Fibroblast of the aortic adventitia (primary cell): Measurements from ENCODE around the gene S1PR4. TPM values are rescaled to one million over a fixed set of nuclear protein-coding genes. Genes with fewer than 3 reads are reported as not detected.

Experiments used
- DNase-seq: peaks from one replicate; pipeline ENCODE4 v3.0.0-alpha.2; 2010; ENCODE audit warnings: low read depth
- H3K4me3 ChIP-seq: 2 replicates; pipeline ENCODE4 v1.5.1; 2011; ENCODE audit warnings: low read depth, mild to moderate bottlenecking, control low read depth, low read length, moderate library complexity
- total RNA-seq: library from RNA; depleted of rRNA; stranded (reverse); fragments of >200 nt; gene quantifications from 2 replicates; pipeline ENCODE4 v1.2.3, GENCODE V29; 2012; ENCODE audit warnings: low replicate concordance
- TF ChIP-seq, protein P1 (sequence below): IDR thresholded peaks from 2 replicates; pipeline ENCODE4 v1.5.1; 2011; ENCODE audit warnings: mild to moderate bottlenecking, low read length, control low read depth, inconsistent platforms; ENCODE audit not compliant: insufficient read depth

S1PR4 gene
- not detected in 2 replicates for total RNA-seq

DNA sequence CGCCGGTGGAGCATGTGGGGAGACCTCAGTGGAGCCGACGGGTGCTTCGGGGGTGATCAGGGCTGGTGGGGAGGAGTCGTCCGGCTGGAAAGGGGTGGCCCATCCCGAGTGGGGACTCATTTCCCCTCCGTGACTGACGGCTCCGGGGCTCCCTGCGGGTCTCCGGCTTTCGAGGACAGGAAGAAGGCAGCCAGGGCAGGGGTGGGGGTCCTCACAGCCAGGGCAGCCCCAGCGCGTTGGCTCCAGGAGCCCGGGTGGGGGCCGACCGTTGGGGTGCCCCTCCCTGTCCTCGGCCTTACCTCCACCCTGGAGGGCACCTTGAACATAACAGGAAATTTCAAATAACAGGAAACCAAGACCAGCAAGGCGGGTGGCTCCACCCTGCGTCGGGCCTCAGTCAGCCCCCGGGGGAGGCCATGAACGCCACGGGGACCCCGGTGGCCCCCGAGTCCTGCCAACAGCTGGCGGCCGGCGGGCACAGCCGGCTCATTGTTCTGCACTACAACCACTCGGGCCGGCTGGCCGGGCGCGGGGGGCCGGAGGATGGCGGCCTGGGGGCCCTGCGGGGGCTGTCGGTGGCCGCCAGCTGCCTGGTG, at the start of gene S1PR4:
S1PR4 (plus strand) TSS at position 393 of the 596 bp plus-strand sequence; CDS start at position 417, 24 bp downstream.
- TF ChIP-seq, protein P1, sequence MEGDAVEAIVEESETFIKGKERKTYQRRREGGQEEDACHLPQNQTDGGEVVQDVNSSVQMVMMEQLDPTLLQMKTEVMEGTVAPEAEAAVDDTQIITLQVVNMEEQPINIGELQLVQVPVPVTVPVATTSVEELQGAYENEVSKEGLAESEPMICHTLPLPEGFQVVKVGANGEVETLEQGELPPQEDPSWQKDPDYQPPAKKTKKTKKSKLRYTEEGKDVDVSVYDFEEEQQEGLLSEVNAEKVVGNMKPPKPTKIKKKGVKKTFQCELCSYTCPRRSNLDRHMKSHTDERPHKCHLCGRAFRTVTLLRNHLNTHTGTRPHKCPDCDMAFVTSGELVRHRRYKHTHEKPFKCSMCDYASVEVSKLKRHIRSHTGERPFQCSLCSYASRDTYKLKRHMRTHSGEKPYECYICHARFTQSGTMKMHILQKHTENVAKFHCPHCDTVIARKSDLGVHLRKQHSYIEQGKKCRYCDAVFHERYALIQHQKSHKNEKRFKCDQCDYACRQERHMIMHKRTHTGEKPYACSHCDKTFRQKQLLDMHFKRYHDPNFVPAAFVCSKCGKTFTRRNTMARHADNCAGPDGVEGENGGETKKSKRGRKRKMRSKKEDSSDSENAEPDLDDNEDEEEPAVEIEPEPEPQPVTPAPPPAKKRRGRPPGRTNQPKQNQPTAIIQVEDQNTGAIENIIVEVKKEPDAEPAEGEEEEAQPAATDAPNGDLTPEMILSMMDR = no peak
- no peak for DNase-seq

GRCh38 chr19:3129112-3129511, 49.5 kb upstream of the S1PR4 start:
- no peak overlapping the region for H3K4me3 ChIP-seq
- DNase-seq = peak; percentile 84
- TF ChIP-seq, protein P1 = peak; percentile 59

More for the DNA sequence above, at the start of gene S1PR4:
- H3K4me3 ChIP-seq = no peak within 1 kb of the TSS

DNA sequence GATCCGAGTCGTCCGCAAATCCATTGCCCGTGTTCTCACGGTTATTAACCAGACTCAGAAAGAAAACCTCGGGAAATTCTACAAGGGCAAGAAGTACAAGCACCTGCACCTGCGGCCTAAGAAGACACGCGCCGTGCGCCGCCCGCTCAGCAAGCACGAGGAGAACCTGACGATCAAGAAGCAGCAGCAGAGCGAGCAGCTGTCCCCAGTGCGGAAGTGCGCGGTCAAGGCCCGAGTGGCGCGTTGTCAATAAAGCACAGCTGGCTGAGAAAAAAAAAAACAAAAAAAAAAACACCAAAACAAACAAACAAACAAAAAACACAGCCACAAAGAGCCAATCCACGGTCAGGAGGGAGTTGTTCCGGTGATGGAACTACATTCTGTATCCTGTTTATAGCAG, 47.4 kb upstream of the S1PR4 start:
- TF ChIP-seq, protein P1 = no peak
- no peak for DNase-seq
- no peak overlapping the region for H3K4me3 ChIP-seq

- TF ChIP-seq, protein P1 = no peak
- peak; percentile 7 for DNase-seq
- H3K4me3 ChIP-seq = no peak overlapping the region
These were observed 45.4 kb upstream of the S1PR4 start for GRCh38 chr19:3132971-3133792.

GRCh38 chr19:3133793-3134116, 44.8 kb upstream of the S1PR4 start:
- TF ChIP-seq, protein P1 = no peak
- no peak overlapping the region for H3K4me3 ChIP-seq
- DNase-seq = no peak

GRCh38 chr19:3135961-3136683, 42.4 kb upstream of the S1PR4 start, which contains the start of gene GNA15:
Gene GNA15, plus strand, starts transcription at chr19:3136033. Its CDS starts 418 bp downstream, at chr19:3136451.
- TF ChIP-seq, protein P1 = no peak
- H3K4me3 ChIP-seq = no peak within 1 kb of the TSS
- no peak for DNase-seq
